GM12878 (cell line): ENCODE data around the gene MYO3A. TPM values are rescaled to one million over a fixed set of nuclear protein-coding genes. Genes with fewer than 3 reads are reported as not detected.

ENCODE experiments used
- ATAC-seq: fragments of 200-7000 bp; cut with Tn5 transposase; 3 replicates; pipeline ENCODE4 v1.9.1; 2020; ENCODE audit warnings: mild to moderate bottlenecking, moderate library complexity
- BruUV-seq: library from RNA; stranded (reverse); fragments of 400-500 nt; replicated peaks from 2 replicates; lab custom pipeline; 2021; lab: Mats Ljungman, UMichigan
- CTCF ChIA-PET: fragments of 300-600 bp; sonication (Branson Sonifier 250); formaldehyde crosslinking; extraction: SDS; loops from one replicate; lab custom pipeline; 2021; ENCODE audit warnings: inconsistent platforms; lab: Yijun Ruan, JAX
- POLR2A ChIA-PET: fragments of 350-600 bp; formaldehyde crosslinking; extraction: SDS; loops from one replicate; lab custom pipeline; 2021; ENCODE audit warnings: inconsistent platforms; lab: Charles Lee
- RAD21 ChIA-PET: fragments of 300-600 bp; sonication (Branson Sonifier 250); formaldehyde crosslinking; loops from one replicate; lab custom pipeline; 2023; ENCODE audit warnings: antibody characterized with exemption; ENCODE audit not compliant: unreplicated experiment; lab: Charles Lee
- SMC1A ChIA-PET: fragments of 300-600 bp; sonication (Branson Sonifier 250); formaldehyde crosslinking; loops from one replicate; lab custom pipeline; 2023; ENCODE audit not compliant: unreplicated experiment, uncharacterized antibody; lab: Charles Lee
- DNase-seq: peaks from one replicate; pipeline ENCODE4 v3.0.0-alpha.2; 2011; ENCODE audit warnings: low read depth, low spot score
- FAIRE-seq: peaks from 3 replicates; lab custom pipeline; 2011; peaks lifted over from hg19 to GRCh38; lab: Jason Lieb, UNC
- H2AFZ ChIP-seq: 2 replicates; pipeline ENCODE4 v1.6.0; 2011; ENCODE audit warnings: low read depth, low read length, control low read depth; ENCODE audit not compliant: control insufficient read depth
- H3K27ac ChIP-seq: 2 replicates; pipeline ENCODE4 v1.5.1; 2011; ENCODE audit warnings: control low read depth; ENCODE audit not compliant: control insufficient read depth, insufficient read depth
- H3K27me3 ChIP-seq, 2 experiments: replicated peaks in 1 of 2; 2 replicates each; pipeline versions ENCODE4 v1.6.0 to v1.6.1; 2011; ENCODE audit warnings: low read length in 1 of 2; ENCODE audit not compliant: control insufficient read depth in 2 of 2, insufficient read depth in 2 of 2
- H3K36me3 ChIP-seq, 2 experiments: 2 replicates each; pipeline ENCODE4 v1.5.1; 2011; ENCODE audit warnings: low read length in 1 of 2; ENCODE audit not compliant: control insufficient read depth in 2 of 2, insufficient read depth in 2 of 2
- H3K4me1 ChIP-seq: 2 replicates; pipeline ENCODE4 v1.6.1; 2011; ENCODE audit warnings: mild to moderate bottlenecking, low read length, moderate library complexity, mixed read lengths; ENCODE audit not compliant: control insufficient read depth, insufficient read depth
- H3K4me2 ChIP-seq: 2 replicates; pipeline ENCODE4 v1.6.0; 2011; ENCODE audit warnings: control low read depth; ENCODE audit not compliant: control insufficient read depth, insufficient read depth
- H3K4me3 ChIP-seq: fragments of 200-600 bp; sonication (generic); 2 replicates; pipeline ENCODE4 v1.5.1; 2016
- H3K79me2 ChIP-seq: 2 replicates; pipeline ENCODE4 v1.6.0; 2011; ENCODE audit warnings: low read length; ENCODE audit not compliant: control insufficient read depth, insufficient read depth
- H3K9ac ChIP-seq: 2 replicates; pipeline ENCODE4 v1.8.0; 2011; ENCODE audit warnings: low read length, control low read depth, mixed read lengths; ENCODE audit not compliant: control insufficient read depth, insufficient read depth
- H3K9me3 ChIP-seq: replicated peaks from 3 replicates; pipeline ENCODE4 v1.5.1; 2011; ENCODE audit warnings: mild to moderate bottlenecking, low read length; ENCODE audit not compliant: control insufficient read depth, insufficient read depth
- H4K20me1 ChIP-seq: 2 replicates; pipeline ENCODE4 v1.6.0; 2011; ENCODE audit not compliant: control insufficient read depth, insufficient read depth
- BHLHE40 ChIP-seq, 2 experiments: fragments of 450-650 bp in 1 of 2; IDR thresholded peaks; 2 replicates each; pipeline ENCODE4 v1.6.1; 2011 to 2017; ENCODE audit warnings: low read depth in 2 of 2, borderline replicate concordance in 1 of 2, improper control_type of control experiment in 1 of 2, low read length in 1 of 2, mild to moderate bottlenecking in 1 of 2
- BMI1 ChIP-seq: fragments of 450-650 bp; IDR thresholded peaks from 2 replicates; pipeline ENCODE4 v1.6.1; 2016; ENCODE audit warnings: mild to moderate bottlenecking, moderate library complexity, borderline replicate concordance
- CBX3 ChIP-seq: fragments of 200-600 bp; sonication (generic); IDR thresholded peaks from 2 replicates; pipeline ENCODE4 v1.6.1; 2016; ENCODE audit warnings: low read depth, borderline replicate concordance
- IKZF1 ChIP-seq: fragments of 450-650 bp; conservative IDR thresholded peaks from 2 replicates; pipeline ENCODE4 v1.6.1; 2017; ENCODE audit warnings: antibody characterized with exemption, mild to moderate bottlenecking
- SMARCA5 ChIP-seq: fragments of 450-650 bp; IDR thresholded peaks from 2 replicates; pipeline ENCODE4 v1.6.1; 2017; ENCODE audit warnings: mild to moderate bottlenecking
- SMC3 ChIP-seq: IDR thresholded peaks from 2 replicates; pipeline ENCODE4 v1.6.1; 2011; ENCODE audit warnings: low read length, improper control_type of control experiment, borderline replicate concordance
- STAT3 ChIP-seq: IDR thresholded peaks from 2 replicates; pipeline ENCODE4 v1.6.1; 2011; ENCODE audit warnings: low read depth, low read length, improper control_type of control experiment
- TCF12 ChIP-seq: IDR thresholded peaks from 2 replicates; pipeline ENCODE4 v1.6.1; 2011; ENCODE audit warnings: low read depth, mild to moderate bottlenecking, low read length
- TCF3 ChIP-seq: IDR thresholded peaks from 2 replicates; pipeline ENCODE4 v1.6.1; 2012; ENCODE audit warnings: low read depth, mild to moderate bottlenecking, low read length, borderline replicate concordance; ENCODE audit not compliant: insufficient read depth
- WGBS: methylation state at CpG from one replicate; pipeline ENCODE4 v1.1.6; 2016; ENCODE audit warnings: low lambda C conversion rate; ENCODE audit not compliant: insufficient replicate concordance, insufficient coverage; ENCODE audit errors: missing lambda C conversion rate; 5-methylcytosine and 5-hydroxymethylcytosine counted together
- in situ Hi-C: fragments of 300-500 bp; cut with MboI; formaldehyde crosslinking; loops from 9 replicates; pipeline ENCODE4 v1.14.3; 2018; ENCODE audit warnings: mixed read lengths
- intact Hi-C: fragments of 100-400 bp; cut with micrococcal nuclease; formaldehyde crosslinking; loops from one replicate; pipeline ENCODE4 v1.14.2; 2022; ENCODE audit not compliant: unreplicated experiment
- polyA plus RNA-seq, 11 experiments: library from polyadenylated mRNA; depleted of rRNA in 4 of 11; unstranded in 6 of 11; stranded (reverse) in 5 of 11; fragments of >200 nt; fragmentation: Nextera tagmentation in 4 of 11; fragmentation: Illumina TruSeq in 1 of 11; extraction: Ambion mirVana in 4 of 11; extraction: Trizol in 1 of 11; gene quantifications; 1 replicate in 1 of 11; 2 replicates in 10 of 11; pipeline versions ENCODE4 v1.2.1 to v1.2.3, GENCODE V29; 2011 to 2016; ENCODE audit warnings: inconsistent platforms in 2 of 11, missing spikeins in 2 of 11, low read depth in 1 of 11
- total RNA-seq, 4 experiments: library from RNA; depleted of rRNA in 3 of 4; stranded (reverse); fragments of >200 nt in 3 of 4; fragmentation: Illumina TruSeq in 1 of 4; extraction: Trizol in 1 of 4; gene quantifications; 2 replicates each; pipeline versions ENCODE4 v1.2.1 to v1.2.3, GENCODE V29; 2013 to 2021
- TF ChIP-seq, protein P1 (sequence below), 3 experiments: IDR thresholded peaks in 2 of 3; conservative IDR thresholded peaks in 1 of 3; 2 replicates each; pipeline ENCODE4 v1.5.1; 2011; ENCODE audit warnings: low read depth in 3 of 3, low read length in 3 of 3, mild to moderate bottlenecking in 3 of 3, control low read depth in 2 of 3, moderate library complexity in 2 of 3, inconsistent platforms in 1 of 3, mixed read lengths in 1 of 3; ENCODE audit not compliant: control insufficient read depth in 2 of 3, insufficient read depth in 1 of 3; ENCODE audit errors: extremely low read depth in 1 of 3
- TF ChIP-seq, protein P2 (sequence below): IDR thresholded peaks from 2 replicates; pipeline ENCODE4 v1.6.1; 2011; ENCODE audit warnings: borderline replicate concordance, low read depth, mild to moderate bottlenecking, moderate library complexity, mixed read lengths, low read length; ENCODE audit not compliant: insufficient read depth; ENCODE audit errors: extremely low read length
- TF ChIP-seq, protein P3 (sequence below): IDR thresholded peaks from 2 replicates; pipeline ENCODE4 v1.6.1; 2011; ENCODE audit warnings: low read depth, low read length, improper control_type of control experiment, borderline replicate concordance

The MYO3A gene
- total and polyA plus RNA-seq, 10 of the 15 experiments (the other 5 are each of a cell fraction or from before 2014, with no cell fraction given): not detected

DNA sequence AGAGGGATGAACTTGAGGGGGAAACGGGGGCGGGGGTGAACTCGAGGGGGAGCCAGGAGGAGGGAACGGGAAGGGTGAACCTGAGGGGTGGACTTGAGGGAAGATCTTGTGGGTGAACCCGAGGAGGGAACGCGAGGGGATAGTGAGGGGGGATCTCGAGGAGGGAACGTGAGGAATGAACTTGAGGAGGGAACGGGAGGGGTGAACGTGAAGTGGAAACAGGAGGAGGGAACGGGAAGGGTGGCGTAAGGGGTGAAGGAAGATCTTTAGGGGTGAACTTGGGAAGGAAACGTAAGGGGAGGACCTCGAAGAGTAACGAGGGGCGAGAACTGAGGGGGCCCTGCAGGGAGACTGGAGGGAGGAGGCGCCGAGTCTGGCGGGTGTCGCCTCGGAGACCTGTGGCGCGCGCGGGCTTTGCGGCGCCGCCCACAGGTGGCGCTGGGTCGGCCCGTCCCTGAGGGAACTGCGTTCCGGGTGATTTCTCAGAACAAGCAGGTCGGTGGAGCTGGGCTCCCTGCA lies 651 bp downstream of the MYO3A start:
- no peak for DNase-seq
- Histone ChIP-seq H3K36me3 (no peaks in the 10 kb centered on the region), H3K27ac (no peak overlapping the region), H3K9ac (no peak overlapping the region), H2AFZ (no peak overlapping the region; the same call in 1 of the 2 replicates), H4K20me1 (no peaks in the 10 kb centered on the region), H3K4me2 (no peak overlapping the region), H3K9me3 (no peaks in the 10 kb centered on the region), H3K4me3 (no peak overlapping the region), H3K79me2 (no peaks in the 10 kb centered on the region), H3K4me1 (no peaks in the 10 kb centered on the region), H3K27me3 (peaks cover 0 to 5% of the 10 kb centered on the region in 2 experiments; a peak in 3 of 4 replicates)
- peak; percentile 48; the same call in 1 of the 3 replicates for ATAC-seq
- TF ChIP-seq SMC3: no peak
- TF ChIP-seq, protein P1, sequence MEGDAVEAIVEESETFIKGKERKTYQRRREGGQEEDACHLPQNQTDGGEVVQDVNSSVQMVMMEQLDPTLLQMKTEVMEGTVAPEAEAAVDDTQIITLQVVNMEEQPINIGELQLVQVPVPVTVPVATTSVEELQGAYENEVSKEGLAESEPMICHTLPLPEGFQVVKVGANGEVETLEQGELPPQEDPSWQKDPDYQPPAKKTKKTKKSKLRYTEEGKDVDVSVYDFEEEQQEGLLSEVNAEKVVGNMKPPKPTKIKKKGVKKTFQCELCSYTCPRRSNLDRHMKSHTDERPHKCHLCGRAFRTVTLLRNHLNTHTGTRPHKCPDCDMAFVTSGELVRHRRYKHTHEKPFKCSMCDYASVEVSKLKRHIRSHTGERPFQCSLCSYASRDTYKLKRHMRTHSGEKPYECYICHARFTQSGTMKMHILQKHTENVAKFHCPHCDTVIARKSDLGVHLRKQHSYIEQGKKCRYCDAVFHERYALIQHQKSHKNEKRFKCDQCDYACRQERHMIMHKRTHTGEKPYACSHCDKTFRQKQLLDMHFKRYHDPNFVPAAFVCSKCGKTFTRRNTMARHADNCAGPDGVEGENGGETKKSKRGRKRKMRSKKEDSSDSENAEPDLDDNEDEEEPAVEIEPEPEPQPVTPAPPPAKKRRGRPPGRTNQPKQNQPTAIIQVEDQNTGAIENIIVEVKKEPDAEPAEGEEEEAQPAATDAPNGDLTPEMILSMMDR (IDR thresholded peaks at IDR 0.05 in 2 of 3, conservative IDR thresholded peaks at IDR 0.05 in 1 of 3; ENCODE audit: control insufficient read depth in 2 of 3, extremely low read depth in 1 of 3, insufficient read depth in 1 of 3, low read depth in 3 of 3, low read length in 3 of 3): peak in 2 of 3 experiments; percentile 34 to 41; a peak in 3 of 6 replicates
- intact Hi-C loops: no loop called here
- 3% methylated on average over 30 of the region's 35 CpGs for WGBS
- FAIRE-seq: peak; percentile 44
- CTCF ChIA-PET: interaction anchor here (2.2 kb wide), 1 partner anchor 59 kb away, joined by 6 read pairs; no protein-coding TSS in a partner anchor
- BruUV-seq: no TSS peak
- SMC1A ChIA-PET: no interaction called here
- POLR2A ChIA-PET: no interaction called here
- RAD21 ChIA-PET: no interaction called here
- in situ Hi-C loops: no loop called here

DNA sequence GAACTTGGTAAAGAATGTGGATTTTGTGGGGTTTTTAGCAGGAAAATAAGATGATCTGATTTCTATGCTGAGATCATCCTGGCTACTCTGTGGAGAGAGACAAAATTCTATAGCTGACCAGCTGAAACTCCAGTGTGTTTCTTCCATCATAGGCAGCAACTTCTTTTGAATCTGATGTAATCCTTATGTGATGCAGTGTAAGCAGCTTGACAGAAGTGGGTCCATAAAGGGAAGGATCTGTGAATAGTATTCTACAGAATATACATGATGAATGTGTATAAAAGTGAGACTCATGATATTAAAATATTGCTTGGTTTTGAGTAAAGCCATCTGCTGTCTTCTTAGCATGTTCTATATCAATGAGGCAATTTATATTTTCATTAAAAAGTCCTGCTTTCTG lies 4.4 kb downstream of the MYO3A start:
- intact Hi-C loops (no loop called here), in situ Hi-C loops (no loop called here)
- H3K4me3 ChIP-seq: no peak overlapping the region
- no peak overlapping the region for H3K27ac ChIP-seq
- no peak overlapping the region for H2AFZ ChIP-seq
- no peak overlapping the region for H3K4me2 ChIP-seq
- ChIA-PET SMC1A (no interaction called here), POLR2A (no interaction called here), RAD21 (no interaction called here), CTCF (no interaction called here)
- no peak for FAIRE-seq
- H3K9me3 ChIP-seq: no peaks in the 10 kb centered on the region
- DNase-seq: no peak
- BruUV-seq: no TSS peak
- peaks cover 0 to 5% of the 10 kb centered on the region in 2 experiments; a peak in 3 of 4 replicates for H3K27me3 ChIP-seq
- H3K4me1 ChIP-seq: no peaks in the 10 kb centered on the region
- no peaks in the 10 kb centered on the region for H3K36me3 ChIP-seq
- no peak for ATAC-seq
- H3K9ac ChIP-seq: no peak overlapping the region
- no peaks in the 10 kb centered on the region for H3K79me2 ChIP-seq
- H4K20me1 ChIP-seq: no peaks in the 10 kb centered on the region
- TF ChIP-seq BHLHE40 (IDR thresholded peaks at IDR 0.05; ENCODE audit: borderline replicate concordance in 1 of 2, low read depth in 2 of 2, low read length in 1 of 2): no peak
- no peak for TF ChIP-seq TCF12
- no peak for TF ChIP-seq BMI1
- TF ChIP-seq, protein P2, sequence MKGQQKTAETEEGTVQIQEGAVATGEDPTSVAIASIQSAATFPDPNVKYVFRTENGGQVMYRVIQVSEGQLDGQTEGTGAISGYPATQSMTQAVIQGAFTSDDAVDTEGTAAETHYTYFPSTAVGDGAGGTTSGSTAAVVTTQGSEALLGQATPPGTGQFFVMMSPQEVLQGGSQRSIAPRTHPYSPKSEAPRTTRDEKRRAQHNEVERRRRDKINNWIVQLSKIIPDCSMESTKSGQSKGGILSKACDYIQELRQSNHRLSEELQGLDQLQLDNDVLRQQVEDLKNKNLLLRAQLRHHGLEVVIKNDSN: no peak
- no peak for TF ChIP-seq SMARCA5
- no peak for TF ChIP-seq STAT3
- no peak for TF ChIP-seq IKZF1
- TF ChIP-seq, protein P3, sequence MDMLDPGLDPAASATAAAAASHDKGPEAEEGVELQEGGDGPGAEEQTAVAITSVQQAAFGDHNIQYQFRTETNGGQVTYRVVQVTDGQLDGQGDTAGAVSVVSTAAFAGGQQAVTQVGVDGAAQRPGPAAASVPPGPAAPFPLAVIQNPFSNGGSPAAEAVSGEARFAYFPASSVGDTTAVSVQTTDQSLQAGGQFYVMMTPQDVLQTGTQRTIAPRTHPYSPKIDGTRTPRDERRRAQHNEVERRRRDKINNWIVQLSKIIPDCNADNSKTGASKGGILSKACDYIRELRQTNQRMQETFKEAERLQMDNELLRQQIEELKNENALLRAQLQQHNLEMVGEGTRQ: no peak
- TF ChIP-seq CBX3: no peak
- TF ChIP-seq TCF3: no peak
